Cardiac fibroblast (primary cell): ENCODE data around the gene TRIM31.

ENCODE experiments used
- DNase-seq, 2 donors: peaks; one replicate each; pipeline versions ENCODE4 v3.0.0 to v3.0.0-alpha.2; 2010; ENCODE audit warnings: low read depth in 2 of 2
- H3K4me3 ChIP-seq, 2 donors: replicated peaks in 1 of 2; 1 replicate in 1 of 2; 2 replicates in 1 of 2; pipeline ENCODE4 v1.5.1; 2011; ENCODE audit warnings: low read depth in 2 of 2, low read length in 2 of 2, mild to moderate bottlenecking in 2 of 2, moderate library complexity in 1 of 2
- CTCF ChIP-seq: IDR thresholded peaks from one replicate; pipeline ENCODE4 v1.5.1; 2011; ENCODE audit warnings: low read depth, mild to moderate bottlenecking, low read length, inconsistent platforms

TRIM31 gene

GRCh38 chr6:30136570-30137286 lies 23.8 kb upstream of the TRIM31 start:
- H3K4me3 ChIP-seq, result no peak overlapping the region
- no peak for TF ChIP-seq CTCF
- DNase-seq, result no peak

GRCh38 chr6:30135757-30136156 lies 22.9 kb upstream of the TRIM31 start, which contains the start of gene TRIM40:
Gene TRIM40 (plus strand): TSS chr6:30136140. CDS start chr6:30137037, 897 bp downstream.
- no peak for TF ChIP-seq CTCF
- H3K4me3 ChIP-seq, result no peak within 1 kb of the TSS
- no peak for DNase-seq

GRCh38 chr6:30135147-30135546 lies 22.3 kb upstream of the TRIM31 start:
- TF ChIP-seq CTCF, result no peak
- no peak for DNase-seq
- no peak overlapping the region for H3K4me3 ChIP-seq

- H3K4me3 ChIP-seq, result no peak overlapping the region
- TF ChIP-seq CTCF, result no peak
- DNase-seq, result no peak
Measured at GRCh38 chr6:30131947-30132497, 19.1 kb upstream of the TRIM31 start.

GRCh38 chr6:30130887-30131862 lies 18.3 kb upstream of the TRIM31 start:
- peak; percentile 87 to 90 for DNase-seq
- peak; percentile 100 for TF ChIP-seq CTCF
- no peak overlapping the region for H3K4me3 ChIP-seq

- no peak for TF ChIP-seq CTCF
- no peak overlapping the region for H3K4me3 ChIP-seq
- DNase-seq, result no peak
Measured at GRCh38 chr6:30130179-30130679, 17.3 kb upstream of the TRIM31 start.
